GM12801 (cell line): ENCODE measurements around the gene PRR22.

Experiments
- CTCF ChIP-seq: IDR thresholded peaks from one replicate; pipeline ENCODE4 v1.5.1; 2011; ENCODE audit warnings: control low read depth; ENCODE audit not compliant: insufficient read length; ENCODE audit errors: extremely low read depth

Gene PRR22

GRCh38 chr19:5775668-5776309, 8.8 kb downstream of the PRR22 start:
- TF ChIP-seq CTCF: no peak

- TF ChIP-seq CTCF: no peak
Observed at GRCh38 chr19:5774921-5775320, 9.6 kb downstream of the PRR22 start.

DNA sequence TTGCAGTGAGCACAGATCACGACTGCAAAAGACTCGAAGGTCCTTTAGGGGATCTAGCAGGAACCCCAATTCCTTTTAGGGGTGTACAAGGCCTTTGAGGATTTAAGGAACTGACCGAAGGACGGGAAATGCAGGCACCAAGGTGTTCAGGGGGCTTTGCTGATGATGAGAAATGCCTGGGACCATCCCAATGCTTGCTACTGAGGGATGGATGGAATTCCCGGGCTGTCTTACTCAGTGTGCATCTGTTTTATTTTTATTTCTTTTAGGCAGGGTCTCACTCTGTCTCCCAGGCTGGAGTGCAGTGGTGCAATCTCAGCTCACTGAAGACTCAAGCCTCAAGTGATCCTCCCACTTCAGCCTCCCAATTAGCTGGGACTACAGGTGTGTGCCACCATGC, 11.3 kb downstream of the PRR22 start:
- TF ChIP-seq CTCF: no peak

- TF ChIP-seq CTCF: no peak
Observed at GRCh38 chr19:5772416-5772815, 12.1 kb downstream of the PRR22 start.

DNA sequence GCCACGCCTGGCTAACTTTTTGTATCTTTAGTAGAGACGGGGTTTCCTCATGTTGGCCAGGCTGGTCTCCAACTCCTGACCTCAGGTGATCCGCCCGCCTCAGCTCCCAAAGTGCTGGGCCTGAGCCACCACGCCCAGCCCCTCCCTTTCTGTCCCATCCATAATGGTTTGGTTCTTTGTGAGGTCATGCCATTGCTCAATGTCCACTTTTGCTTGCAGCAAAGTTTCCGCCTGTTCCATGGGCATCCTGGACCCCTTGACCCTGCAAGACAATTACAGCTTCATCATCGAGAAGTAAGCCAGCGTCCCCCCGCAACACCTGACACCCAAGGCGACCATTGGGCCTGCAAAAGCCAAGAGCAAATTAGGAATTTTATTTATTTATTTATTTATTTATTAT, 16.6 kb downstream of the PRR22 start:
- no peak for TF ChIP-seq CTCF

DNA sequence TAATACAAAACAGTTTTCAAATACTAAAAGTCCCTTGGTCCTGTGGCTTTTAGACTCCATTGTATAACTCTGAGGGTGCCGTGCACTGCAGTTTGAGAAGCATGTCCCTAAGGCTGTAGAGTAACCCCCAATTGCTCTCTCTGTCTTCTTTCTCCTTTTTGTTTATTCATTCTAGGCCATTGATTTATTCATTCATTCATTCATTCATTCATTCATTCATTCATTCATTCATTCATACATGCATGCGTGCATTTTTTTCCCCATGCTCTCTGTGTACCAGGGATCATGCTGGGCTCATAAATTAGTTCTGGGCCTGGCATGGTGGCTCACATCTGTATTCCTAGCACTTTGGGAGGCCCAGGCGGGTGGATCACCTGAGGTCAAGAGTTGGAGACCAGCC, 19.3 kb downstream of the PRR22 start:
- TF ChIP-seq CTCF: no peak

DNA sequence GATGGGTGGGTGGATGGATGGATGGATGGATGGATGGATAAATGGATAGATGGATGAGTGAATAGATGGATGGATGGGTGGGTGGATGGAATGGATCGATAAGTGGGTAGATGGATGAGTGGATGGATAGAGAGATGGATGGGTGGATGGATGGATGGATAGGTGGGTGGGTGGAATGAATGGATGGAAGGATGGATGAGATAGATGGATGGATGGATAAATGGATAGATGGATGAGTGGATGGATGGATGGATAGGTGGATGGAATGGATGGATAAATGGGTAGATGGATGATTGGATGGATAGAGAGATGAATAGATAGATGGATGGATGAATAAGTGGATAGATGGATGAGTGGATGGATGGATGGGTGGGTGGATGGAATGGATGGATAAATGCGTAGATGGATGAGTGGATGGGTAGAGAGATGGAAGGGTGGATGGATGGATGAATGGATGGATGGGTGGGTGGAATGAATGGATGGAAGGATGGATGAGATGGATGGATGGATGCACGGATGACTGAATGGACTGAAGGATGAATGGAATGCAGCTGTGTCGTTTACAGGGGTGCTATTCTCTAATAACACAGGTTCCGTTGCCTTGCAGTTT, 21.8 kb downstream of the PRR22 start:
- no peak for TF ChIP-seq CTCF
